ENCODE data around the gene LRRC74B. TPM values are rescaled to one million over a fixed set of nuclear protein-coding genes. Genes with fewer than 3 reads are reported as not detected.

The LRRC74B gene
- total RNA-seq, 5 donors from 2014 or later (not counting 1 experiment from before 2014, with no cell fraction given) = 0.16 to 0.25 TPM; not detected in 3

GRCh38 chr22:21031545-21032036 lies 14.2 kb upstream of the LRRC74B start:
- no peak for DNase-seq
- no peaks in the 10 kb centered on the region for H3K9me3 Mint-ChIP-seq
- Histone ChIP-seq H3K27me3 (replicated peaks in 1 of 2; ENCODE audit: control insufficient read depth in 2 of 2, extremely low read depth in 1 of 2, insufficient read depth in 2 of 2, low read length in 1 of 2) (peaks cover 0 to 72% of the 10 kb centered on the region in 2 experiments), H3K36me3 (ENCODE audit: control insufficient read depth in 2 of 2, extremely low read depth in 1 of 2, insufficient read depth in 1 of 2, low read length in 1 of 2) (no peaks in the 10 kb centered on the region), H3K9me3 (no peaks in the 10 kb centered on the region), H3K4me3 (ENCODE audit: control insufficient read depth in 1 of 2, extremely low read depth in 1 of 2, low read length in 1 of 2) (peak overlapping the region in 1 of 2 donors; percentile 46), H3K4me1 (ENCODE audit: control insufficient read depth in 1 of 2, extremely low read depth in 1 of 2, insufficient read depth in 2 of 2, low read length in 2 of 2) (peaks cover 0 to 13% of the 10 kb centered on the region in 2 experiments), H3K27ac (ENCODE audit: low read length) (no peak overlapping the region)
- H3K4me1 Mint-ChIP-seq = peaks cover 1 to 5% (median 4%) of the 10 kb centered on the region in 3 donors
- peaks cover 22 to 45% of the 10 kb centered on the region in 2 donors for H3K27me3 Mint-ChIP-seq
- ChIA-PET POLR2A (no interaction called here), CTCF (no interaction called here)
- no peaks in the 10 kb centered on the region for H3K36me3 Mint-ChIP-seq
- no peak for ATAC-seq (replicated peaks in 1 of 4)
- H3K27ac Mint-ChIP-seq = no peak overlapping the region
- H3K4me3 Mint-ChIP-seq = peak overlapping the region in 1 of 3 donors; percentile 44
- 88% methylated on average over 16 of the region's 18 CpGs for WGBS (ENCODE audit: insufficient coverage)

- POLR2A ChIA-PET = no interaction called here
- ATAC-seq (replicated peaks in 1 of 4) (peak; percentile 50 to 72 (median 63)), DNase-seq (peak in 3 of 35 experiments; percentile 13 to 24 (median 22))
- Mint-ChIP-seq H3K27ac (no peak within 1 kb of the TSS), H3K36me3 (no peaks in the 10 kb centered on the region), H3K9me3 (no peaks in the 10 kb centered on the region), H3K4me1 (peaks cover 1 to 5% (median 4%) of the 10 kb centered on the region in 3 donors), H3K4me3 (peak within 1 kb of the TSS in 2 of 3 donors; percentile 25 to 54), H3K27me3 (peaks cover 22 to 45% of the 10 kb centered on the region in 2 donors)
- no peak within 1 kb of the TSS for H3K27ac ChIP-seq (ENCODE audit: low read length)
- peaks cover 0 to 13% of the 10 kb centered on the region in 2 experiments for H3K4me1 ChIP-seq (ENCODE audit: control insufficient read depth in 1 of 2, extremely low read depth in 1 of 2, insufficient read depth in 2 of 2, low read length in 2 of 2)
- peak within 1 kb of the TSS in 1 of 2 donors; percentile 46 for H3K4me3 ChIP-seq (ENCODE audit: control insufficient read depth in 1 of 2, extremely low read depth in 1 of 2, low read length in 1 of 2)
- H3K9me3 ChIP-seq = no peaks in the 10 kb centered on the region
- WGBS (ENCODE audit: insufficient coverage) = 10% methylated on average over 52 of the region's 59 CpGs
- peaks cover 0 to 65% of the 10 kb centered on the region in 2 experiments for H3K27me3 ChIP-seq (replicated peaks in 1 of 2; ENCODE audit: control insufficient read depth in 2 of 2, extremely low read depth in 1 of 2, insufficient read depth in 2 of 2, low read length in 1 of 2)
- CTCF ChIA-PET = no interaction called here
- no peaks in the 10 kb centered on the region for H3K36me3 ChIP-seq (ENCODE audit: control insufficient read depth in 2 of 2, extremely low read depth in 1 of 2, insufficient read depth in 1 of 2, low read length in 1 of 2)
These were observed 13.5 kb upstream of the LRRC74B start, which contains the start of gene SLC7A4 for GRCh38 chr22:21032037-21032867. Gene SLC7A4, minus strand, starts transcription at chr22:21032561. Its CDS starts 749 bp downstream, at chr22:21031812.

DNA sequence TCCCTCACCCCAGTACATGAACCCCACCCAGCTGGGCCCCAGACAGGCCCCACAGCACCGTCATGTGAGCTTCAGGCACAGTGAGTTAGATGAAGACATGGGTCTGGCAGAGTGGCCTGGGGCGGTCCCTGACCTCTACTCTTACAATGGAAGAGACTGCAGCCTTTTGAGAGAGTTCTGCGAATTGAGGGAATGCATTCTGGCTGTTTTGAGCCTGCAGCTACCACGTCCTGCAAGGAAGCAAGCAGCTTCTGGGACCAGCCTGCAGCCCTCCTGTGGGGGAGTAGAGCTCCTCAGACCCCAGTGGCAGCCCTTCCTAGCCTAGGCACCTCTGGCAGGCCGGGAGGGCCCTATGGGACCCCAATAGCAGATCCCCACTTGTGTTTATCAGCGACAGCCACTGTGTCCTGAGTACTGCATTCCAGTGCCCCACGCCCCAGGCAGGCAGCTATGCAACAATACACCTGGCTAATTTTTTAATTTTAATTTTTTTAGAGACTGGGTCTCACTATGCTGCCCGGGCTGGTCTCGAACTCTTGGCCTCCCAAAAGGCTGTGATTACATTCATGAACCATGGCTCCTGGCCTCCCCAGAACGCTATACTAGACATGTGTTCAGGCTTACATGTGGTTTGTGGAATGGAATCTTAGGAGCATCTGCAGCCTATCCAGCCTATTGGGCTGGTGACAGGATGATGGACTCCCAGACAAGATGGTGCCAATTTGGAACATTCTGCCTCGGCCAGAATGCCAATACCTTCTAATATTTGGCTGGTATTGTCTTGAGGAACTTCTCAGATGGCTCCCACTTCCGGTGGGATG lies 12.7 kb upstream of the LRRC74B start:
- no peak overlapping the region for H3K4me3 ChIP-seq (ENCODE audit: control insufficient read depth in 1 of 2, extremely low read depth in 1 of 2, low read length in 1 of 2)
- ChIA-PET POLR2A (no interaction called here), CTCF (no interaction called here)
- ATAC-seq (replicated peaks in 1 of 4) (no peak), DNase-seq (no peak)
- no peak overlapping the region for H3K27ac ChIP-seq (ENCODE audit: low read length)
- no peaks in the 10 kb centered on the region for H3K36me3 ChIP-seq (ENCODE audit: control insufficient read depth in 2 of 2, extremely low read depth in 1 of 2, insufficient read depth in 1 of 2, low read length in 1 of 2)
- Mint-ChIP-seq H3K27me3 (peaks cover 22 to 45% of the 10 kb centered on the region in 2 donors), H3K9me3 (no peaks in the 10 kb centered on the region), H3K36me3 (no peaks in the 10 kb centered on the region), H3K4me1 (peaks cover 1 to 5% (median 4%) of the 10 kb centered on the region in 3 donors), H3K27ac (no peak overlapping the region), H3K4me3 (peak overlapping the region in 1 of 3 donors; percentile 54)
- peaks cover 0 to 13% of the 10 kb centered on the region in 2 experiments for H3K4me1 ChIP-seq (ENCODE audit: control insufficient read depth in 1 of 2, extremely low read depth in 1 of 2, insufficient read depth in 2 of 2, low read length in 2 of 2)
- H3K27me3 ChIP-seq (replicated peaks in 1 of 2; ENCODE audit: control insufficient read depth in 2 of 2, extremely low read depth in 1 of 2, insufficient read depth in 2 of 2, low read length in 1 of 2) = peaks cover 0 to 60% of the 10 kb centered on the region in 2 experiments
- H3K9me3 ChIP-seq = no peaks in the 10 kb centered on the region
- 82% methylated on average over 6 of the region's 12 CpGs for WGBS (ENCODE audit: insufficient coverage)

- ATAC-seq (replicated peaks in 1 of 4) = no peak
- WGBS (ENCODE audit: insufficient coverage) = 100% methylated on average over 1 of the region's 3 CpGs
These were observed 11.9 kb upstream of the LRRC74B start for GRCh38 chr22:21033895-21034294.

DNA sequence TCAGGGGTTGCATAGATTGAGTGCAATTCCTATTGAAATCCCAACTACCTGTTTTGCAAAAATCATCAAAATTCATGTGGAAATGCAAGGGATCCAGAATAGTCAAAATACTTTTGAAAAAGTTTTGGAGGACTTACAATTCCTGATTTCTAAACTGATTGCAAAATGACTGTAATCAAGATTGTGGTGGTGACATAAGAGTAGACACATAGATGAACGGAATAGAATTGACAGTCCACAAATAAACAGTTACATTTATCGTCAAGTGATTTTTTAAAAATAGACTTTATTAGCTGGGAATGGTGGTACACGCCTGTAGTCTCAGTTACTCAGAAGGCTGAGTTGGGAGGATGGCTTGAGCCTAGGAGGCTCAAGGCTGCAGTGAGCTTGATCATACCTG lies 10.8 kb upstream of the LRRC74B start:
- no peaks in the 10 kb centered on the region for H3K9me3 Mint-ChIP-seq
- no peak overlapping the region for H3K27ac ChIP-seq (ENCODE audit: low read length)
- DNase-seq (no peak), ATAC-seq (replicated peaks in 1 of 4) (no peak)
- H3K4me3 ChIP-seq (ENCODE audit: control insufficient read depth in 1 of 2, extremely low read depth in 1 of 2, low read length in 1 of 2) = no peak overlapping the region
- no peaks in the 10 kb centered on the region for H3K36me3 Mint-ChIP-seq
- no peak overlapping the region for H3K4me3 Mint-ChIP-seq
- H3K4me1 ChIP-seq (ENCODE audit: control insufficient read depth in 1 of 2, extremely low read depth in 1 of 2, insufficient read depth in 2 of 2, low read length in 2 of 2) = peaks cover 0 to 13% of the 10 kb centered on the region in 2 experiments
- H3K9me3 ChIP-seq = no peaks in the 10 kb centered on the region
- H3K27me3 ChIP-seq (replicated peaks in 1 of 2; ENCODE audit: control insufficient read depth in 2 of 2, extremely low read depth in 1 of 2, insufficient read depth in 2 of 2, low read length in 1 of 2) = peaks cover 0 to 48% of the 10 kb centered on the region in 2 experiments
- H3K27me3 Mint-ChIP-seq = peaks cover 25 to 43% of the 10 kb centered on the region in 2 donors
- H3K36me3 ChIP-seq (ENCODE audit: control insufficient read depth in 2 of 2, extremely low read depth in 1 of 2, insufficient read depth in 1 of 2, low read length in 1 of 2) = no peaks in the 10 kb centered on the region
- peaks cover 1 to 5% (median 4%) of the 10 kb centered on the region in 3 donors for H3K4me1 Mint-ChIP-seq
- ChIA-PET CTCF (no interaction called here), POLR2A (no interaction called here)
- no peak overlapping the region for H3K27ac Mint-ChIP-seq
- whole genome bisulfite sequencing (ENCODE audit: insufficient coverage) = no CpG with 5 or more reads among the region's 3 CpGs

More at GRCh38 chr22:21033895-21034294, 11.9 kb upstream of the LRRC74B start:
- ChIA-PET CTCF (no interaction called here), POLR2A (no interaction called here)
- Histone ChIP-seq H3K27me3 (replicated peaks in 1 of 2; ENCODE audit: control insufficient read depth in 2 of 2, extremely low read depth in 1 of 2, insufficient read depth in 2 of 2, low read length in 1 of 2) (peaks cover 0 to 56% of the 10 kb centered on the region in 2 experiments), H3K4me3 (ENCODE audit: control insufficient read depth in 1 of 2, extremely low read depth in 1 of 2, low read length in 1 of 2) (no peak overlapping the region), H3K4me1 (ENCODE audit: control insufficient read depth in 1 of 2, extremely low read depth in 1 of 2, insufficient read depth in 2 of 2, low read length in 2 of 2) (peaks cover 0 to 13% of the 10 kb centered on the region in 2 experiments), H3K27ac (ENCODE audit: low read length) (no peak overlapping the region), H3K36me3 (ENCODE audit: control insufficient read depth in 2 of 2, extremely low read depth in 1 of 2, insufficient read depth in 1 of 2, low read length in 1 of 2) (no peaks in the 10 kb centered on the region), H3K9me3 (no peaks in the 10 kb centered on the region)
- DNase-seq = no peak
- H3K4me1 Mint-ChIP-seq = peaks cover 1 to 5% (median 4%) of the 10 kb centered on the region in 3 donors
- H3K9me3 Mint-ChIP-seq = no peaks in the 10 kb centered on the region
- H3K4me3 Mint-ChIP-seq = no peak overlapping the region
- peaks cover 26 to 49% of the 10 kb centered on the region in 2 donors for H3K27me3 Mint-ChIP-seq
- no peaks in the 10 kb centered on the region for H3K36me3 Mint-ChIP-seq
- H3K27ac Mint-ChIP-seq = no peak overlapping the region

DNA sequence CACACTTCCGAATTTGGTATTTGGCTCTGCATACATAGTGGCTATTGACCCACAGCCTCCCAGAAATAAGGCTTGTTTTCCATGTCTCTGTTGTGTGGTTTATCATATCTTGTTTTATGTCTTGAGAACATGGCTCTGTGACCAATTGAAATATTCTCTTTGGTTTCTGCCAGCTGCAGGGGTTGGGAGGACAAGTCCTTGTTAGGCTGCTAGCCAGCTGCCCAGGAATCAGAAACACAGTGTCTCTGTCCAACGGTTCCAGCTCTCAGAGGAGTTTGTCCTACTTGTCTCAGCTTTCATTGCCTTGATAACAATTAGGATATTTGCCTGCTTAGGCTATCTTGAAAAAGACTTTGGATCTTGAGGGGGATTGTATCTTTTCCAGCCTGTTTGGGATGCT lies 7.3 kb upstream of the LRRC74B start:
- ChIA-PET POLR2A (no interaction called here), CTCF (no interaction called here)
- WGBS (ENCODE audit: insufficient coverage) = 17% methylated on average over 1 of the region's 2 CpGs
- no peaks in the 10 kb centered on the region for H3K9me3 ChIP-seq
- Mint-ChIP-seq H3K9me3 (no peaks in the 10 kb centered on the region), H3K27ac (no peak overlapping the region), H3K27me3 (peaks cover 23 to 36% of the 10 kb centered on the region in 2 donors), H3K36me3 (no peaks in the 10 kb centered on the region), H3K4me1 (peaks cover 4 to 7% (median 7%) of the 10 kb centered on the region in 3 donors), H3K4me3 (no peak overlapping the region)
- peaks cover 0 to under 1% of the 10 kb centered on the region in 2 experiments for H3K4me1 ChIP-seq (ENCODE audit: control insufficient read depth in 1 of 2, extremely low read depth in 1 of 2, insufficient read depth in 2 of 2, low read length in 2 of 2)
- no peak overlapping the region for H3K27ac ChIP-seq (ENCODE audit: low read length)
- H3K36me3 ChIP-seq (ENCODE audit: control insufficient read depth in 2 of 2, extremely low read depth in 1 of 2, insufficient read depth in 1 of 2, low read length in 1 of 2) = no peaks in the 10 kb centered on the region
- no peak overlapping the region for H3K4me3 ChIP-seq (ENCODE audit: control insufficient read depth in 1 of 2, extremely low read depth in 1 of 2, low read length in 1 of 2)
- DNase-seq (no peak), ATAC-seq (replicated peaks in 1 of 4) (no peak)
- H3K27me3 ChIP-seq (replicated peaks in 1 of 2; ENCODE audit: control insufficient read depth in 2 of 2, extremely low read depth in 1 of 2, insufficient read depth in 2 of 2, low read length in 1 of 2) = peaks cover 0 to 33% of the 10 kb centered on the region in 2 experiments
